Measurements from ENCODE around the gene ADAMTS2.
A peak's percentile ranks its signal among the peaks of the same experiment; 100 is the strongest.

ADAMTS2 gene

DNA sequence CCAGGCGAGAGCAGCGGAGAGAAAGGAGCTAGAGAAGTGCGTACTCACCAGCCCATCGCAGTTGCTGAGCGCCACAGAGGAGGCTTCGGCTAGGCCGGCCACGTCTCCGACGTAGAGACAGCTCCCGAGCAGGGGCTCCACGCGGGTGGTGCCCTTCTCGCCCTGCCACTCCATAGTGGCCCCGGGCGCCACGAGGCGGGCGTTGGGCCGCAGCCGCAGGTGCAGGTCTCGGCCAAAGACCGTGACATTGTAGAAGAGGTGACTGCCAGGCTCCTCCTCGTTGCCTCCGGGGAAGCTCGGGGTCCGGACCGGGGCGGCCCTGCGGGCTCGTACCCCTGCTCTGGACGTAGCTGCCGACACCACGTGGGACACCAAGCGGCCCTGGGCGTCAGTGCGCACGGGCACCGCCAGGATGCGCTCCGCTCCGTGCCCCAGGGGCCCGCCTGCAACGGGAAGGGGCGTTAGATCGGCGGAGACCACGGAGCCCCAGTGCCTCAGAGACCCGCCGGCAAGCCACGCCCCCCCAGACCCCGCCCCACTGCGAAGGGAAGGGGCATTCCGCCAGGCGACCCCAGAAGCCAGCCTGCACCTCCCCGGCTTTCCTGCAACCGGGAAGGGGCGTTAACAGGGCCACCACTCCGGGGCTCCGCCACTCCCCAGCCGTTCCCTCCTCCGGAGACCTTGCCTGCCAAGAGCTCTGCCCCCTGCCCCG is 1.4 kb downstream of the ADAMTS2 start:
- DNase-seq (ENCODE audit: low read depth, low spot score): peak; percentile 46

DNA sequence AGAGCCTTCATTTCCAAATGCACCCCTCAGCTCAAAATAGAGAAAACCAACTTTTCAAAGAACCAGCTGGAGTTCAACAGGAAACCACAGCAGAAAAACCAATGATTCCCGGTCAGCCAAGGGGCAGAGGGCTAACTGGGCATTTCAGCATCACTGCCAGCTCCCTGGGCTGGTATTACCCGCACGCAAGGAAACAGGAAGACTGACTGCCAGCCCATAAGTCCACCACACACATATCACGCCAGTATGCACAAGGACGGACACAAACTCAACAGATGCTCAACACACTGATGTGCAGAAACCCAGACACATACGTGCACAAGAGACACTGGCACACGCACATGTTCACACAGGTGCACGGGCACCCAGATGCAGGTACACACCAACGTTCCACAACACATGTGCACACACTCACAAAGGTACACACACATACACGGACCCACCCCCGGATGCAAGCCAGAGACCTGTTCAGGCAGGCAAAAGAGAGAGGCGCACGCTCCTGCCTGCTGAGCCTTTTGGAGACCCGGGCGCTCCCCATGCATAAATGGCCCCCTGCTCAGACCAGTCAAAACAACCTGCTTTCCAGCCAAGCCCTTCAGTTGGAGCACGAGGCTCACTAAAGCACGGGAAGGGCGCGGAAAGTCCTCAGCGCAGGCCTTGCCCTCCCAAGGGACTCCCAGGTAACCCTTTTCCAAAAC is 2.1 kb downstream of the ADAMTS2 start:
- DNase-seq (ENCODE audit: low read depth, low spot score): no peak

DNA sequence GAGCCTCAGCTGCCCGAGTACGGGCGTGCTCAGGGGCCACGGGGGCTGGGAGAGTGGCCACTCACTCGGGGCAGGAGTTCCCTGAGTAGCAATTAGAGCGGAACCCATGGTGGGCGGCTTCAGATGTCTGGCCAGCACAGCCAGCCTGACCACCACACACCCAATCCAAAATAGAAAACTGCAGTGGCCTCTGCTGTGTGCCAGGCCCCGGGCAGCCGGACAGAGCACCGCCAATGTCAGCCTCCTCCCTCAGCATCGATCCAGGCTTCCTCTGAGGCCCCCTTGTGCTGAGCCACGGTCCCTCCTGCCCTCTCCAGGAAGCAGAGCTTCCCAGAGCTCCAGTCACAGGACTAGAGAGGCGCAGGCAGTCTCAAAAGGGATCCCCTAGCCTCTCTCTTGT is 2.7 kb downstream of the ADAMTS2 start:
- no peak for DNase-seq (ENCODE audit: low read depth, low spot score)

DNA sequence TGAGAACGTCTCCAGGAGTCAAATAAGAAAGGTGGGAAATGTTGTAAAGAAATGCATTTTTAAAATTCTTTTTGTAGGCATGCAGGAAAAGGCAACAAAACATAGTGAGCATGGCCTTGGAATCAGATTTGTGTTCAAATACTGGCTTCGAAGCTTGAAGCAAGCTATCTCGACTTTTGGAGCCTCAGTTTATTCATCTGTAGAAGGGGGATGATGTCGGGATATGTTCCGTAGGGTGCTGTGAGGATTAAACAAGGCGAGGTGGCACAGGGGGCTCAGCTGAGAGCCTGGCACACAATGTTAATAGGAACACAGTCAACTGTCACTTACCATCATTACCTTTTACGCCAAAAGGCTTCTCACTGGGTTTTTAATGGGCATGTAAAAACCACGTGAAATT is 4.8 kb downstream of the ADAMTS2 start:
- no peak for DNase-seq (ENCODE audit: low read depth, low spot score)

DNA sequence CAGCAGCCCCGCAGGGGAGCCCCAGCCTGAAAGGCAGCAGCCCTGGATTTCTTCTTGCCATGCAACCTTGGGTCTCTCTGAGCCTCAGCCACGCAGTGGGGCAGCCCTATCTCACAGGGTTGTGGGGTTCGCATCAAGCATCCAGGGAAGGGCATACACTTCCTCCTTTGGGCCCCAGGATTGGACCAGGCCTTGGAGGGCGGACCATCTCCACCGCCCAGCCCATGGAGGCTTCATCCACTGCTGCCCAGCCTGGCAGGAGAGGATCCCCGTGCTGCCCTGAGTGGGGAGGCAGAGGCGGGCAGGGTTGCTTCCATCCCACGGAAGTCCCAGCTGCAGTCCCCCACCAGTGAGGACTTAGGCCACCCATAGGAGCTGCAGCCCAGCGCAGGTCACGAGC is 5.3 kb downstream of the ADAMTS2 start:
- no peak for DNase-seq (ENCODE audit: low read depth, low spot score)

DNA sequence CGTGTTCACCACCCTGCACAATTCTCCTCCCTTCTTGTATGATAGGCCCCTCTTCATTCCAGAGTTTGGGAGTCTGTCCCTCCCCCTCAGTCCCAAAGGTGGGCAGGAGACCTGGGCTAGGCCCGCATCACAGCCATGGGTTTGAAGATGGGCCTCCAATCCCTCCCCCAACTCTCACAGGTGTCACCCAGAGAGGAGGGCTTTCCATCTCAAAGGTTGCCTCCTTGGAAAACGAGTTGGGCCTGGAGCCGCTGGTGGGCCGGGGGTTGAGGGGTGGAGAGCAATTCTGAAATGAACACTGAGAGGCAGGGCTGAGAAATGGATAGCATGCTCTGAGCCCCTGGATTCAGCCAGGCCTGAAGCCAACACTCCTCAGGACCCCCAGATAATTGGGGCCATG is 6.2 kb downstream of the ADAMTS2 start:
- DNase-seq (ENCODE audit: low read depth, low spot score): no peak

DNA sequence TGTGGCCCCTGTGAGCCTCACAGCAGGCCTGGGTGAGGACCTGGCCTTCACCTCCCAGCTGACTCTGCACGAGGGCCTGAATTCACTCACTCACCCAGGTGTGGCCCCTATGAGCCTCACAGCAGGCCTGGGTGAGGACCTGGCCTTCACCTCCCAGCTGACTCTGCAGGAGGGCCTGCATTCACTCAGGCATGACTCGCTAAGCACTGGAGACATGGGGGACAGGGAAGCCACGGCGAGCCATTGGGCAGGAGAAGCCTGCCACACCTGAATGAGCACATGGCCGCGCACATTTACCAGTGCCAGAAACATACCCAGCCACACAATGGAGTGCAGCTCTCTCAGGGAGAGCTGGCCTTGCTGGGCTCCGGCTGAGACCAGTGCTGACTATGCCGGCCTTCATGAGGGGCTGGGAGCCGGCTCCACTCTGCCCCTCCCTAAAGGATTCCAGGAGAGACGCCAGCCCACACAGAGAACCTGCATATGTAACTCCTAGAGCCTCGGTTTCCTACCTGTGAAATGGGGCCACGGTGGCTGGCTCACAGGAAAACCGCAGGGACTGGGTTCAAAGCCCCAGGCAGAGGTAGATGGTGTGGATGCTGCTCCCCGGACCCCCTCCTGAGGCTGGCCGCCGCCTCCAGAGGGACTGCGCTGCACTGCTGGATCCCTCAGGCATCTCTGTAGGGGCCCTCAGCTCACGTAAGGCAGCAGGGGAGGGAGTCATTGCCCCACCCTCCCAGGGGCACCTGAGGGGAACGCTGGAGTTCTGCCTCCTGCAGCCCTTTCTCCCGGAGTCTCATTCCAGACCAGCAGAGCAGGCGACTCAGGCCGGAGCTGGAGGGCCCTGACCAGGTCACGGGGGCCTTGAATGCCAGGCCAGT is 7.2 kb downstream of the ADAMTS2 start:
- DNase-seq (ENCODE audit: low read depth, low spot score): no peak

DNA sequence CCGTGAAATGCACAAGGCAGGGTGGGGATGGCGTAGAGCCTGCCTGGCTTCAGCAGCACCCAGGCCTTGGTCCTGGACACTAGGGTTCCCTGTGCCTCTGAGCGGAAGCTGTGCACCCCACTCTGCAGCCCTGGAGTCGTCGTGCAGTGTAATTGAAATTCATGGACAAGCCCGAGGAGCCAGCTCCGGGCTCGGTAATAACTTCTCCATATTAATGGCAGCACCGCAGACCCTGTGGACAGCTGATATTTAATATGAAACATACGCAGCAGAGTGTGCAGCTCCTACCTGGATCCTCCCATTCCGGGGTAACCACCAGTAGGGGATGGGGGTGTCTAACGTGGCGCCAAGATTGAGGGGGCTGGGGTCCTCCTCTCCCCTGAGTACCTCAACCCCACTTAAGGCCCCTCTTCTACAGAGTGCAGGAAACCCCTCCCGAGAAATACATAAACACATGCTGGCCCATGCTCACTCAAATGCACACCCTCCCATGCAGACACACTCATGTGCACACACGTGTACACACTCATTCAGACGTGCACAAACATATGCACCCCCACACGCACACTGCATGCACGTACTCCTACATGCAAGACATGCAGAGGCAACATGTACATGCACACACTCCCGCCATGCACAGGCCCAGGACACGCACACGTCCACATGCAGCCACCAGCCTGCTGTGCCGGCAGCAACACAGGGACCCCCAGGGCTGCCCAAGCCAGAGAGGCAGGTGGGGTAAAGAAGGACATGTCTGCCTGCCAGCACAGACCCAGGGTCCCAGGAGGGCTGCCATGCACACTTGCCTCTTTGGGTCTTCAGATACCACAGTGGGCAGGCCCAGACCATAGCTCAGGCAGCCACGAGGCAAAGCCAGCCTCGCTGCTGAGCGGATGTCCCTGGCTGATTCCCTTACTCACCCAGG is 8.1 kb downstream of the ADAMTS2 start:
- DNase-seq (ENCODE audit: low read depth, low spot score): no peak

DNA sequence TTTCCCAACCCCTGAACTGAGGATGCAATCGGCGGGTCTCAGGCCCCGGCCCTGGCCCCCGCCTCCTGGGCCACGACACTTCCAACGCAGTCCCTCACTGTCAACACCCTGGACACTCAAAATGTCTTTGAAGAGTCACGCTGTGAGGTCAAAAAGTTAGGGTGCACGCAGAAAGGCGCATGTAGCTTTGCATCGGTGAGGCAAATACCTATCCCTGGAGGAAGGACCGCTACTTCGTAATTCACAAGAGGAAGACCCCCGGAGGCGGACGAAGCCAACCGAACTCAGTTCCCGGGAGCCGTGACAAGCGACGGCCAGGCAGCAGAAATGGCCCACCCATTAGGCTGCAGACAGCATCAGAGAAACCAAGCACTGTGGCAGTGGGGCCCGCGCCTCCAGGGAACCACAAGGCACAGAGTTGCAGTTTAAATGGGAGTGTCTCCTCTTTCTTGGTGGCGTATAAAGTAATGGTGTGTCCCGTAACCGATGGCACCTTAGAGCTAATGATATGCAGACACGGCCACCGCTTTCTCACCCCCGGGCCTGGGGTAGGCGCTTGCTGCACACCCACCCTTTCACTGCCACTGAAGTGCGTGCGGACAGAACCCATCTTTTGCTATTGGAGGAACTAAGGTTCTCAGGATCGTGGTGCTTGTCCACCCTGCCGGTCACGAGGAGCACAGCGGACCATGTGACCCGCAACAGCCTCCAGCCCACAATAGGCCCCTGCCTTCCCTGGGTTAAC is 9.0 kb downstream of the ADAMTS2 start:
- no peak for DNase-seq (ENCODE audit: low read depth, low spot score)

DNA sequence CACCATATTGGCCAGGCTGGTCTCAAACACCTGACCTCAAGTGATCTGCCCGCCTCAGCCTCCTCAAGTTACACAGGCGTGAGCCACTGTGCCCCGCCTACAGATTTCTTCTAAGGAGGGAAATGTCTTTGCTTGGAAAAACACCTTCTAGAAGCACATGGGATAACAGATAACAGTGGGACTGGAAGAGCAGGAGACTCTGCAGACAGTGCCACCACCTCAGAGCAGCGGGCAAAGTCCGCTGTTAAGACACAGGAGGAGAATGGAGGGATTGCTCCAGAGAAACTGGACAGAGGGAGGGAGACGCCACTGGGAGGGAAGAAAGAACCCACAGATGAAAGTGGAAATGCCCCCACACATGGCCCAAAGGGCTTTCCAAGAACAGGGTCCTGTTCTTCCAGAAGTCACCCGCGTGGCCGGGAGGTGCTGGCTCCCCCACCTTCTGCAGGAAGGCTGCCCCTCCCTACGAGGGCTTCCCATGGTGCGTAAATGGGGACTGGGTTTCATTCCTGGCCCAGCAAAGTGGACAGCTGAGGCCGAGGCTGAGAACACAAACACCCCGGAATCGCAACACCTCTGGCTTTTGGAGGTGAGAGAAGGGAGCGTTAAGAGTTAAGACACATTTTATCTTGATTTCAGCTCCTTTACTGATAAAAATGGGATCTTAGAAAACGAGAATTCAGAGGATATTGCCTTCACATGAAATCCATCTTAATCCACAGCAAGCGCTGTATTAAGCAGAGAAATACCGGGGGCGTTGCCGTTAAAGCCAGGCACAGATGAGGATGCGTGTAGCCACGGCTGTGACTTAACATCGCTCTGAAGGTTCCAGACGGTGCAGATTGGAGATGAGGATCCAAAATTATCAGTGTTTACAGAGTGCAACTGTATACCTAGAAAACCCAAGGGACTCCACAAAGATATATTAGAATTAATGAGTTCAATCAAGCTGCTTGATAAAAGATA is 11.2 kb downstream of the ADAMTS2 start:
- no peak for DNase-seq (ENCODE audit: low read depth, low spot score)

DNA sequence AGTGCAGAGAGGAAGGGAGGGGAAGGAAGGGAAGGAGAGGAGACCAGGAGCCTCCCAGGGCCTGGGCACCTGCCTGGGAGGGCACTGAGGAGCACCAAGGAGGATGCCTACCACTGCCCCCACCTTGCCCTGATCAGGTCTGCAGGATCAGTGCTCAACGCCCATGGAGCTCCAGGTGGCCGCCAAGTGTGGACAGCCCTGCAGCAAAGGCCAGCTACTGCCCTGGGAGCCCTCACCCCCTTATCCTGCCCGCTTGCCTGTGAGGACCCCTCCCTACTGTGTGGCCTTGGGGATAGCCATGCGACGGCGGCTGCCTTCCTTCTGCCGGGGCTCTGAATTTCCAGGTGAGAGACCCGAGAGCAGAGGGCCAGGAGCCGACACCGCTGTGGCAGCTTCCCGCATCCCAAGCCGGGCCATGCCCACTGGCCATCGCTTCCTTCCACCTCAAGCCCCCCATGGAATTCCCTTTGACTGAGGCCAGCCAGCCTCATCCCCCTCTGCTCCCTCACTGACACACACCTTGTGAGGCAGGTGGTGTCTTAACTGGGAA is 12.4 kb downstream of the ADAMTS2 start:
- DNase-seq (ENCODE audit: low read depth, low spot score): no peak

DNA sequence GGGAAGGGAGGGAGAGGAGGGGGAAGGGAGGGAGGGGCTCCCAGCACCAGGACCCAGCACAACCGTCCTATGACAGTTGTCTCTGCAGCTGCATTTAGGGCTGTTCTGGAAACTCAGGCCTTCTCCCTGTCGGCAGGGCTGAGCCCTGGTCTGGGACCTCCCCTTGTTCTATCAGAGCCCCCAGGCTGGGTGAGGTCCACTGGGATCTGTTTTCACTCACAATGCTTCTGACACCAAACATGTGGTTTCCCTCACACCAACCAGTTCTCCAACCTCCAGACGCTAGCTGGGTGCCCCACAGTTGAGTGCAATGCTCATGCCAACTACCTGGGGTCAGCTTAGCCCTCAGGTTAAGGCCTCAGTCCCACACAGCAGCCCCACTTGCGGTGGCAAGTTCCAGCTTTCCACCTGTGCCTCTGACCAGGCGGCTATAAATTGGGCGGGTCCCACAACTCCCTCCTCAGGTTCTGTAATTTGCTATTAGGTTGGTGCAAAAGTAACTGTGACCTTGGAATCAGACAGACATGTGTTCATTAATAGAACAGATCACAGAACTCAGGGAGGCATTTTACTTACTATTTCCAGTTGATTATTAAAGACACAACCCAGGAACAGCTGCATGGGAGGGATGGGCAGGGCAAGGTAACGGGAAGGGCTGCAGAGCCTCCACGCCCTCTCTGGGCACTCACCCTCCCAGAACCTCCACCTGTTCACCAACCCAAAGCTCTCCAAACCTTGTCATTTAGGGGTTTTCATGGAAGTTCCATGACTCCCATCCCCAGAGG is 13.5 kb downstream of the ADAMTS2 start:
- DNase-seq (ENCODE audit: low read depth, low spot score): no peak

DNA sequence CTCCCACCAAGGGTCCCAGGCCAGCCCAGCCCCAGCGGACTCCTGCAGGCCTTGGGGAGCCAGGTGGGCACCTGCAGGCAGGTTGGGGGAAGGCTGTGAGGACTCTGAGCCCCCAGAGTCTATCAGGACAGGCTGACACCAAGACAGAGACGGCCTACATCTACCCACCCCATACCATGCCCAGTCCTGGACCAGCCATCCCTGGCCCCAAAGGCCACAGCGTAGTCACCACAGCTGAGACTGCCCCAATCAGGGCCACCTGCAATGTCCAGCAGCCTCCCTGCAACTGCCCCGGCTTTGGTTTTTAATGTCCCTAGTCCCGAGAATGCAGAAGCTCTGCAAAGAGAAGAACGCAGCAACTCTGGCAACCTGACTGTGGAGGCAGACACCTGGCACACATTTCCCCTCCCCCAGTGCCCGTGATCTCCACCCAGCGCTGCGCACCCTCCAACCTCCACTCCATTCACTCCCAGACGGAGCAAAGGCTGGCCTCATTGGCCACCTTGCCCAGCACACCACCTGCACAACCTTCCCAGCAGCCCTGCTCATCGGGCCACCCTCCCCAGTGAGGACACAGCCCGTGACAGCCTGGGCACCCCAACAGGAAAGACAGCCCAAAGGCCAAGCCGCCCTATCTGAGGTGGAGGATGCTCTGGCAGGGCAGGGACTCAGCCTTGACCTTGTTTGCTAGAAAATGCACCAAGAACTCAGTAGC is 14.9 kb downstream of the ADAMTS2 start:
- no peak for DNase-seq (ENCODE audit: low read depth, low spot score)

DNA sequence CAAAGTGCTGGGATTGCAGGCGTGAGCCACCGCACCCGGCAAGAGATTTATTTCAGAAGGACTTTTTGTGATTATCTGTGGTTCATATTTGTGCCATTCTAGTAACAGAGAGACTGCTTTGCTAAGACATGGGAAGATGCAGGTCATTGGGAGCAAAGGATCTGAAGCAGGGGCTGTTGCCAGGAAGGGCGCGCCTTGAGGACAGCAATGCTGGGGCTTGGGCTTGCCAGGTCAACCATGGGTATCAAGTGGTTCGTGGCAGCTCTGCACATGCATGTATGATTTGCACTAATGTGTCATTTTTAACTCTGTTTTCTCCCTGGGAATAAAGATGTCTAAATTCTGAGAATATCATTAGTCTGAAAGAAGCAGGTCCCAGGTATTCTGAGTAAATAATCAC is 17.0 kb downstream of the ADAMTS2 start:
- no peak for DNase-seq (ENCODE audit: low read depth, low spot score)

DNA sequence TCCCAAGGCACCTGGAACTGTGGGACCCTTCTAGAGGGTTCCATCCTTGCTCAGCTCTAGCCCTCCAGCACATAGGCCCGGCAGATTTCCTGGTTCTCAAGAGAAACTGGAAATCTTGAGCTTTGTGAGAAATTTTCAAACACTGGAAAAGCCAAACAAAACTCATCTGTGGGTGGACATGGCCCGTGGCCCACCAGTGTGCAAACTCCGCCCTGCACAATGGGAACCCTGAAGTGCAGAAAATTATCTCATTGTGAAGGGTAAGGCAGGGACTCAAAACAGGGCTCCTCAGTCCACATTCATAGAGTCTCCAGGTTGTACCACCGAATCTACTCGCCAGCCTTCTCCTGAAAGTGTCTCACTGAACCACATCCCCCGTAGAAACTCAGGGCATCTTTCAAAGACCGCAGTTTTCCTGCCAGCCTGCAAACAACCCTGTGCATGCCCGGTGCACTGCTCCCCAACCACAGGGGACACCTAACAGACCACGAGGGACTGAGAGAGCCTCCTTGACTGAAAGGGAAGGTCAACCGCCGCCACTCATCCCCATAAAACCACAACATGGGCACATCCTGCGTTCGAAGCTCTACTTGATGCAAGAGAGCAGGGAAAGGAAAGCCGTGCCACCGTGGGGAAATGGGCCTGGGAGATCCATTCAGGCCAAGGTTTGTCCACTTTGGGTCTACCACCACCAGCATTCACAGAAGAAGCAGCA is 18.1 kb downstream of the ADAMTS2 start:
- no peak for DNase-seq (ENCODE audit: low read depth, low spot score)

DNA sequence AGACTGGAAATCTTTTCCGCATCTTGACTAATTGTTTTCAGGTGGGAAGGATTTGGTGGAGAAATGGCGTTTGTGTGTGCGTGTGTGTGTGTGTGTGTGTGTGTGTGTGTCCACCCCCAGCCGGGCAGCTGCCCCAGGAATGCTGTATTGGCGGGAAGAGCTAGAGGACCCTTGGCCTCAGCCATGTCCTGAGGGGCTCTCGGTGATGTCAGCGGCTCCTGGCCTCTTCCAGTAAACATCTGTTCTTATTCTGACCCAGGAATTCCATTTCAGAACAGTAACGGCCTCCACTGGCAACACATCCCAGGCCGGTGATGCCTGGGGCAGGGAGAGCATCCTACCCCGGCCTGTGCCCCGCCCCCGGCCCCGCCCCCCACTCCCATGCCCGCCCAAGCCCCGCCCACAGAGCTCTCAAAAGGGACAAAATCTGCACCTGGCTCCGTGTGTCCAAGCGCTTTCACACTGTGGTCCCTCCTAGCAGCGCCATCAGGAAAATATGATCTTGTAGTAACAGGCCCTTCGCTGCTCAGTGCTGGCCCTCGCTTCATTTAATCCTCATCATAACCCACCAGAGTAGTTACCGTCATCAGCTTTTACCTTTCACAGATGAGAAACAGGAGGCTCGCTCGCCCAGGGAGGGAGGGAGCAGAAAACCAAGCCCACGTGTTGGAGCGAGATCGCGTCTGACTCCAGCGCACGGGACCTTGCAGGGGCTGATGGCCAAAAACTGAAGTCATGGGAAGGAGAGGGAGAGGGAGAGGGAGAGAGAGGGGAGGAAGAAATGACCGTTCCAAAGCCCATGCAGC is 18.9 kb downstream of the ADAMTS2 start:
- DNase-seq (ENCODE audit: low read depth, low spot score): no peak
